ENCODE measurements around the gene FHOD3.

Gene FHOD3

DNA sequence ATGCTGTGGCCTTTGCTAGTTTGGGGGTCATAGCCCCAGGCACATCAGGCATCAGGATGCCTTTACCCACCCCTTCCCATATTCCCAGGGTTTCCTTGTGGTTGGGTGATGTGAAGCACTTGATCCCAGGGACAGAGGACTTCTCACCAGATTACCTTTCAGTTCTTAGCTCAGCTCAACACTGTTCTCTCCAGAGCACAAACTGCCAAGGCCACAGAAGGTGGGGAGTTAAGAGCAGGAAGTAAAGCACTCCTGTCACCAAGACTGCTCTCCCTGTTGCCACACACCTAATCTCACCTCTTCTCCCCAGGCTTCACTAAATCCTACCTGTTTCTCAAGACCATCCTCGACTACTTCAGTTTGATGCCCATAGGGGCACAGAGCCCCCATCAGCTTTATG is 25.9 kb downstream of the FHOD3 start:
- no peak for DNase-seq

DNA sequence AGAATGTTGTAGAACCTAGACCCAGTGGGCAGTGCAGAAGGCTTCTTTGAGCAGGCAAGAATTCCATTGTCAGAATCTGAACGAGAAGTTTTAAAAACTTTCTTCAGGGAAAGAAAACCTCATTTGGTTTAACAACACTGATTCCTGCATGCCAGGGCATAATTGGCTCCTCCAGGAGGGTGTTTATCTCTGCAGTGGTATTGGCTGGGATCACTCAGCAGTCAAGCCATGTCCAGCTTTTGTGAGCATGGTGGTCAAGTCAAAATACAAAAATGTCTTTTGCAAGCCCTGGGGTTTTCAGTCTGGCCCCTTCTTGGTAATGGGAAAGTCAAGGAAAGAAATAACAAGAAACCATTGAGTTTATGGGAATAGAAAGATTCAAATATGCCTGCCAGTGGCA is 28.3 kb downstream of the FHOD3 start:
- no peak for DNase-seq

DNA sequence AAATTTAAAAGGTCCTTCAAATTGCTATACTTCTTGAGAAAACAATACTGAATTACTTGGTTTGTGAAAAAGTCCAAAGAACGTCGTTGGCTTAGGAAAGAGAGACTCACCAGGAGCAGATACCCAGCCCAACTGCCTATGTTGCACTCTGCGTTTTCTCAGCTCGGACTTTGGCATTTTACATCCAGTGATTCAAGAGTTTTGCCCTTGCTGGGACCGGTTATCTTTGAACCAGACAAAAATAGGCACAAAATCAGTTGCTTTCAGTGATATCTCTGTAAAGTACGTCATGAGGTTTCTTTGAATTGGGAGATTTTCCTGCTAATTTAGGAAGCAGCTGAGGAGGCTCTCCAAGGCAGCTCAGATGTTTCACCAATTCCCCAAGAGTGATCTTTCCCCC is 29.3 kb downstream of the FHOD3 start:
- DNase-seq: no peak

DNA sequence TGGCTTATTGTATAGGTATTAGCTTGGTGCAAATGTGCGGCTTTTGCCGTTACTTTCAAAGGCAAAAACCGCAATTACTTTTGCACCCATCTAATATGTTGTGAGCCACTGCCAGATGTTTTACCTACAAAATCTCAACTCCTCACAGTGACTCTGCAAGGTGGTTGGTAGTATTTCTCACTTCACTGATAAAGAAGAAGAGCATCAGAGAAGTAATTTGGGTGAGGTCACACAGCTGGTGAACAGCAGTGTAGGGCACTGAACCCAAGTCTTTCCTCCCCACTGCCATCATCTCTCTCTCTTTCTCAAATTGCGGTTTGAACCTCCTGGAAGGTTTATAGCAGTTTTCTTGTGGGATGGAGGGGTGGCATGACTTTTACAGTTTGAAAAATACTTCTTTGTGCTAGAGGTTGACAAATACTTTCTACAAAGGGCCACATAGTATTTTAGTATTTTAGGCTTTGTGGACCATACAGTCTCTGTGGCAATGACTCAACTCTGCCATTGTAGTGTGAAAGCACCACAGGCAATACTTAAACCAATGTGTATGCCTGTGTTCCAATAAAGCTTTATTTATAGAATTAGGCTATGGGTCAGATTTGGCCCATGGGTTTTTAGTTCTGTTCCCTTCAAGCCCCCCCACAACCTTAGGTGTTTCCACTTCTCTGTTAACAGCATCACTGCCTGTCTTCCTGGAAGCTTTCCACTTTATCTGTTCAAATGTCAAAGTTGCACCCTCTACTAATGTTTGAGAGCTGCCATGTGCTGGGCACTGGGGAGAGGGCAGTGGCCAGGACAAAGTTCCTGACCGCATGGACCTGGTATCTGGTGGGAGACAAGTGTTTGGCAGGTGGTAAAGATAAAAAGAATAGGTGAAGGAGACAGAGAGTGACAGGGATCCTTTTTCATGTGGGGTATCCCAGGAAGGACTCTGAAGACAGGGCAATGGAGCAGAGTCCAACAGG is 30.1 kb downstream of the FHOD3 start:
- DNase-seq: no peak

DNA sequence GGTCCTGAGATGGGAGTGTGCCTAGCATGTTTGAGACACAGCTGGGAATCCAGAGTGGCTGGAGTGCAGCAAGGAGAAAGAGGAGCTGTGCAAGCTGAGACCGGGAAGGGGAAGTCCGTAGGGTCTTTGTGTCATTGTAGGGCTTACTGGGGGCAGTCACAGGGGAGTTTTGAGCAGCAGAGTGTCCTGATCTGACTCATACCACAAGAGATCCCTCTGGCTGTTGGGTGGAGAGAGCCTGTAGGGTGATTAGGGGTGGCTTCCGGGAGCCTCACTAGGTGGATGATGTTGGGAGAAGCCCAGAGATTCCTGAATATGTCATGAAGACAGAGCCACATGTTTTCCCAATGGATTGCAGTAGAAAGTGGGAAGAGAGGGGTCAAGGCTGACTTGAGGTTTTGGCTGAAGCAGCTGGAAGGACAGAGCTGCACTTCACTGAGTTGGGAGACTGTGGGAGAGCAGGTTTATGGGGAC is 30.9 kb downstream of the FHOD3 start:
- DNase-seq: no peak

DNA sequence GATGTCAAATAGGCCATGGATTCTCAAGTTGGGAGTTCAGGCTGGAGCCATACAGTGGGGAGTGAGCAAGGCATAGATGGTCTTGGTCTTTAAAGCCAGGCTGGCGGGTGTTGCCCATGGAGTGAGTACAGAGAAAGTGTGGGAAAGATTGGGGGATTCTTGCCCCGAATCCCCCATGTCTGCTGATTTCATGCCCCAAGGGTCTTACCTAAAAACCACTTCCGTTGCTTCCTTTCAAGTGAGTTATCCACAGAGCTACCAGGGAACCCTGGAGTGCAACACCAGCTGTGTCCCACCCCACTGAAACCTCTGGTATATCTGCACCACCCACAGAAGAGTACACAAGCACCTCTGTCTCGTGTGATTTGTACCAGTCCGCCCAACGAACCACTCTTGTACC is 31.4 kb downstream of the FHOD3 start:
- no peak for DNase-seq

DNA sequence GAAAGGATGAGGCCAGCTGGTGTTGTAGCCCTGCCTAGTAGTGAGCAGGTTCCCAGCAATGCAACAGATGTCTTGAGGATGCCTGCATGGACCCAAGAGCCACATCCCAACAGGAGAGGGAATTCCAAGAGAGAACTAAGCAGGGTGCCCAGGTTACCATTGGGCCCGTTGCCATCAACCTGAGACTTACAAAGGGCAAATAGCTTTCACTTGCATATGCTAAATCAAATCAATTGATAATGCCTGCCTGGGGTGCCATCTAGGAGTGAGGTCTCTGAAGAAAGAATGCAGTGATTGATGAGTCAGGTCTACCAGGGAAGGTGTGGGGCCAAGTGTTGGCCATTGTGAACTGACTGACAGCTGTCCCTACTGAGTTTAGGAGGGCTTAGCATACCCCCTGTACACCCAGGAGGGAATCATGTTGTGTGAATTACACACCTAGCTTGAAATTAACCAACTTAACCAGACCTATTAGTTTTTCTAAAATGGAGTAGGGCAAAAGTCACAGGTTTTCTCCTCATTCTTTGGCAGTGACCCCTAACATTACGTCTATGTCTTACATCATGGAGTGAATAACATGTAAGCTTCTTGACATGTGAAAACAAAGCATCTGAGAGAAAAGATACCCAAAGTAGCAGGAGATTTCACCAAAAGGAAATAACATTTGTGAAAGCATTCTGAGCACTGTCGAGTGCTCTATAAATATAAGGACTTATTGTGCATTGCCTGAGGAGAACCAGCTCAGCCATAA is 32.3 kb downstream of the FHOD3 start:
- DNase-seq: no peak

DNA sequence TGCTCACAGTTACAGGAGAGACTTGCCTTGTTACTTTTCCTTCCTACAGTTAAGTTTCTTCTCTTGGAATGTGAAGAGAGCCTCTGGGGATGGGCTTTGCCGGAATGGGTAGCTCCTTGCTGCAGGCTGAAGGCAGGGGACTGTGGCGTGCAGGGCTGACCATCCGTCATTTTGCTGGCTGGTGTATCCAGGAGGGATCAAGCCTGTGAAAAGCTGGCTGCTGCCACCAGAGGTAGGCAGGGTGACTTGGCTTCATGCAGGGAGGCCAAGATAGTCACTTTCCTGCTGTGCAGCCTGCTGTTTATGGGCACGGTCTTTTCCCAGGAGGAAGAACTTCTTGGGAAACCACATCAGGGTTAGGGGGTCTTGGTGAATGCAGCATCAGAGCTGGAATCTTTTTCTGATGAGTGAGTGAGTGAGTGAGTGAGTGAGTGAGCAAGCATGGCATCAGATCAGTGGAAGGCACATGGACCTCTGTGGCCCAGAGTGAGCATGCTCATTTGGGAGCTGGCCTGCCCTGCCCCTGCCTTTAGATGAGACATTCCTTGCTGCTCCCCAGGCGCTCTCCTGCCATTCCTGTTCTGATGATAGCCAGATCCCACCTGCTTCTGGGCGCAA is 33.0 kb downstream of the FHOD3 start:
- DNase-seq: no peak

DNA sequence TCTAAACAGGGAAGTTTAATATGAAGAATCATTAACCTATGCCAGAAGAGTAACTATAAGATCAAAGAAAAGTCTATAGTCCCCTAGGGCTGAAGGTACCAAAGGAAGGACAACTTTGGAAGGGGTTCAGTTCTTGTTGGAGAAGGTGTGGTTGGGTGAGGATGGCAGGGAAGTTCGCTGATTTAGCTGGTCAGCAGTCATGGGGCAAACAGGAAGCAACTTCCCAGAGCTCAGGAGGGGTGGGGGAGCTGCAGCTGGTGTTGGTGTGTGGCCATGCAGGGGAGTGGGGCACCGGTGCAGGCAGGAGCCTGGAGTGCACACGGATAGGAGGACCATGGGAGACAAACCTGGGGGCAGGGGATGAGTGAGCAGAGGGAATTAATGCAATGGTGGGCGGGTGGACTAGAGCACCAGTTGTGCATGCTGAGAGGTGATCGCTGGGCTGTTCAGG is 34.0 kb downstream of the FHOD3 start:
- no peak for DNase-seq

DNA sequence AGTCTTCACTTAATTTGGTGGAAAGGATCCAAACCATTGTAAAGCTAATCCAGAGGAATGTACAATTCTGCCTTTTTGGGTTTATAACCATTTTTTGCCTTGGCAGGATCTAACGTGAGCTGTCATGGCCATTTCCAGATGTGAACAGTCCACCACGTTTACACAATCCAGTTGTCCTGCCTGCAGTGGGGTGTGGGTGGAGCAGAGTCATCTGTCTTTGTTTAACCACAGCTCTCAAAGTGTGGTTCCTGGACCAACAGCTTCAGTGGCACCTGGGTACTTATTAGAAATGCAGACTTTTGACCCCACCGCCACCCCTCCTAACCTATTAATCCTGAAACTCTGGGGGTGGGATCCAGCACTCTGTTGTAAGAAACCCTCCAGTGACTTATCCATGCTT is 35.9 kb downstream of the FHOD3 start:
- no peak for DNase-seq

DNA sequence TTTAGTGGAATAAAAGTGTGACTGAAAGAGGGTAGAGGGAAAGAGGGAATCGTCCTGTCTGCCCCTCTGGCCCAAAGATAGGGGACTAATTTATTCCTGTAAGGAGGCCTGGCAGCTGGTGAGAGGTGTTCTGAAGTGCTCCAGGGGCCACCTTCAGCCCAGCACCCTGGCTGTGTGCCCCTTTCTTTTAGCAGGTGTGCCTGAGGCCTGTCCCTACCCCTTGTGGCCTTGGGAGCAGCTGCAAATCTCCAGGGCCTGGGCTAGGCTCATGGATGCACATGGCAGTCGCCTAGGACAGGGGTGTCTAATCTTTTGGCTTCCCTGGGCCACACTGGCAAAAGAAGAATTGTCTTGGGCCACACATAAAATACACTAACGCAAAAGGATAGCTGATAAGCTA is 37.3 kb downstream of the FHOD3 start:
- no peak for DNase-seq

DNA sequence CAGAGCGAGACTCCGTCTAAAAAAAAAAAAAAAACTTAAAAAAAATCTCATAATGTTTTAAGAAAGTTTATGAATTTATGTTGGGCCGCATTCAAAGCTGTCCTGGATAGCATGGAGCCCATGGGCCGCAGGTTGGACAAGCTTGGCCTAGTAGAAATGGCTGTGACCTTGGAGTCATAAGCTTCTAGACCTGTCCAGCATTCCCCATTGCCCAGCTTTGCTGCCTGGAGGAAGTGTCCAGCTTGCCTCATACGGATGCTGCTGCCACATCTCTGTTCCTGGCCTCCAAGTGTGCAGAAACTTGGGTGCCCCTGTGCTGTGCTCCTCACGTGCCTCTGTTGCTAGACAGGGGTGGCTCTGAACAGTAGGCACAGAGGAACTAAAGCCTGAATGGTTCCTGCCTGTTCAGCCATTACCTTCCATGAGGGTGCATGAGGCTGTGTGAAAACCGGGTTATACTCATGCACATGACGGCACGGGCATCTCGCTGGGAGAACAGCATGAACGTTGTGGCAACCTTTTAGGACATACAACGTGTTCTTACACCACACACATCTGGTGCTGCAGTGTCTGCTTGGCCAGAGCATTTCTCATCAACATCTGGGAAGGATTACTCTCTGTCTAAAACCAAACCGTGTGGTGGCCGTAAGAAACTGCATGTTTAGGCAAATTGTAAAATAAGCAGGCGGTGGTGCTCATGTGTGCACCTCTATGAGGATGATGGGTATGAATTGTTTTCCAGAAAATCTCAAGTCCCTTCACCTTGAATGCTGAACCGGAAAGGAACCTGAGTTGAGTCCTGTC is 38.2 kb downstream of the FHOD3 start:
- DNase-seq: no peak

DNA sequence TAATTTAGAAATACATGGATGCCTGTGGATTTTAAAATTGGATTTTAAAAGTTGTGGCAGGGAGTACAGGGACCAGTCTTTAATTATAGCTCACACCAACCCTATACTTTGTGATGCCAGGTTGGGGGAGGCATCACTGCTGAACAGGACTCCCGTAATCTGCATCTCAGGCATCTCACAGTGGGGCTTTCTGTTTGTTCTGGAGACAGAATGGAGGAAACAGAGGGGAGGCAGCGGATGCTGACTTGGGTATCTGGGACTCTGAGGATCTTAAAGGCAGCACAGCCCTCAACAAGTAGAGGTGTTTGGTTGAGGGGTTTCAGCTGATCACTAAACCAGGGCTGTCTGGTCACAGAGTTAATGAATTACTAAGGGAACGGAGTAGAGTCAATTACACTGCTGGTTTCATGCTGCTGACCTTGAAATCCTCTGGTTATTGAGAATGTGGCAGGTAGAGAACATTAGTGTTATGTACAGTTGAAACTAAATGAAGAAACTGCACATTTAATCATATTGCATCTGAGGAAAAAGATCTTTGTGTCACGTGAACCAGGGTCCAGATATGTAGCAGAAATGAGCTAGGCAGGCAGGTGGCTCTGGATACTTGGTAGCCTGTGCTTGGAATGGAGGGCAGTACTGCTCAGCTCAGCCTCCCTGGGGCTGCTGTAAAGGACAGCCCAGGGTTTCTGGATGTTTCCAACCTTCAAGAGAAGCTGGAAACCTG is 40.3 kb downstream of the FHOD3 start:
- DNase-seq: no peak

DNA sequence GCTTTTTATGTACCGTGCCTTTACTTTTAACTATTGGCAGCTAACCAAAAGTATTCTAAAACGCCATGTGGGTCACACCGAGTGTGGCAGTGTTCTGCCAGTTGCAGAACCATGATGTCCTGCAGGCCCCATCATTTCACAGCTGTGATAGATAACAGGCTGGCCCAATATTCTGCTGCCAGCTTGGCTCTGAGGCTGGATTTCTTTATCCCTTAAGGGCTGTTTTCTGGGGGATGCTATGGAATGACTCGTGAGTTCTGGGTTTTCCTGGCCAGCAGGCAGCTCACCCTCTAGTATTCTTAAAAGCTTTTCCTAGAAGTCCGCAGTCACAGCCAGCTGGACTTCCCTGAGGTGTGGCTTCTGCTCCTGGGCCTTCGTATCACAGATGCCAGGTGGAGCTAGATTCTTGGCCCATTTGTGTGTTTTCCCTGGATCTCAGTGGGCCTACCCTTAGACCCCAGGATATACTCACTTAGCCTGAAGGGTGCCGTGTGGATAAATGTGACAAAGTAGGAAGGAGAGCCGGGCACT is 41.0 kb downstream of the FHOD3 start:
- no peak for DNase-seq

DNA sequence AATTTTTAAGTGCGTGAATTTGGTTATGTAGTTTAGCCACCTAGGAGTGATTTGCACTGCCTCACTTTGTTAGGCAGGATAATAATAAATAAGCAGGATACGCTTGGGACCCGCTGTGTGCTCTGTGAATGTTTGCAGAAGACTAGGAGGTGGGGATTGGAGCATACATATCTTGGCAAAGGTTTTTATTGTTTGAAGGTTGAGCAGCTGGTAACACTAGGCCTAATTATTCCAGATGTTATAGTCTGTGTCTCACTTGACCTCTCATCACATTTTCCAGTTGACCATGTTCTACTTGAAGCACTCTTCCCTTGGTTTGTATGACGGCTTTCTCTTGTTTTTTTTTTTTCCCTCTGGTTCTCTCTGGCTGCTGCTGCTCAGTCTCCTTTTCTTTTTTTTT is 42.7 kb downstream of the FHOD3 start:
- no peak for DNase-seq

DNA sequence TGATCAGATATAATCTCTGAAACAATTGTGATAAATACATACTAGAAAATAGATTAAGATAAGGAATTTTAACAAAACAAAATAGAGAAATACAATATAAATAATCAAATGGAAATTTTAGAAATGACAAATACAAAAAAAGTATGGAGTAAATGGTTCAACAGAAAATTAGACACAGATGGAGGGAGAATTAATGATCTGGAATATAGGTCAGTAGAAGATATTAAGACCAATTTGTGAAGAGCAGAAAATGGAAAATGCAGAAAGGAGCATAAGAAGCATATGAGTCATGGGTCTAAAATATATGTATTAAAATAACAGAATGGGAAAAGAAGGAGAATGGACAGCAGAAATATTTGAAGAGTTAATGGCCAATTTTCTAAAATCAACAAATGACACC is 44.4 kb downstream of the FHOD3 start:
- no peak for DNase-seq

DNA sequence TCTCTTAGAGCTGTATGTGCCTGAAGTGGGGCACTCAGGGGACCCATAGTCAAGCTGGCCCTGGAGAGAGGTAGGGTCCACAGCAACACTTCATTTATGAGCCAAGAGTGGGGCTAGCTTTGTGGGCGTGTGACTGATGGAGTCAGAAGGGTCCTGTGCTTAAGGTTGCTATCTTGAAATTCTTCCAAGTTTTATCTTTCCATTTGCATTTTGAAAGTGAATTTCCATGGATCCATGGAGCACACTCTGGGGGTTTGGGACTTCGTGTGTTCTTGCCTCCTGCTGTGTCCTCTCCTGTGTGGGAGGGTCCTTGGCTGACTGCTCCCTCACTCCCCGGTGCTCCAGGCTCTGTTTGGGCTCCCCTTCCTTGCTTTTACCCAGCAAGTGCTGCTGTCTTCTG is 50.8 kb downstream of the FHOD3 start:
- DNase-seq: no peak

DNA sequence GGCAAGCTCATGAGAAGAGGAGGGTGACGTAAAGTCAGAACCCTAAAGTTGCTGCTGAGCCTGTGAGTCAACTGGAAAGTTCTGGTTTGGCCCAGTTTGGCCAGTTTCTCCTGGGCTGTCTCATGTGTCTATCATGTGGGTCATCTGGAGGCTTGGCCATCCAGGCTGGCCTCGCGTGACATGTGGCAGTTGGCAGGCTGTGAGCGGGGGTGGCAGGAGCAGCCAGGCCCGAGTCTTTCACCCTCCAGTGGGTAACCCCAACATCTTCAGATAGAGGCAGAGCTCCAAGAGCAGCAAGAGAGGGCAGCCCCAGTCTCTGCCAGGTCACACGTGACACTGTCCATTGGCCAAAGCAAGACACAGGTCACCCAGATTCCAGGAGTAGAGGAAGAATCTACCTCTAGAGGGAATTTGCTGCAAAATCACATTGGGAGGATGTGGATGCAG is 51.5 kb downstream of the FHOD3 start:
- no peak for DNase-seq

DNA sequence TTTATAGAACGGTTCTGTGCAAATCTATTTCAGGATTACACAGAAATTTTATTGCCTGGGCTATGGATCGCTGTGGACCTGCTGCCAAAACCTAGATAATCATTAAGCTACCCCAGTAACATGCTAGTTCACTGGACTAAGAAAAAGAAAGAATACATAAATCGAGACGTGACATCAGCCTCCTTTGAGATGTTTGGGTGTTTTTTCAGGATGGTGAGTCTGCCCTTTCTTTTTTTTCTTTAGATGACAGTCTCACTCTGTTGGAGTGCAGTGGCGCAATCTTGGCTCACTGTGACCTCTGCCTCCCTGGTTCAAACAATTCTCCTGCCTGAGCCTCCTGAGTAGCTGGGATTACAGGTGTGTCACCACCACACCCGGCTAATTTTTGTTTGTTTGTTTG is 52.0 kb downstream of the FHOD3 start:
- DNase-seq: no peak

DNA sequence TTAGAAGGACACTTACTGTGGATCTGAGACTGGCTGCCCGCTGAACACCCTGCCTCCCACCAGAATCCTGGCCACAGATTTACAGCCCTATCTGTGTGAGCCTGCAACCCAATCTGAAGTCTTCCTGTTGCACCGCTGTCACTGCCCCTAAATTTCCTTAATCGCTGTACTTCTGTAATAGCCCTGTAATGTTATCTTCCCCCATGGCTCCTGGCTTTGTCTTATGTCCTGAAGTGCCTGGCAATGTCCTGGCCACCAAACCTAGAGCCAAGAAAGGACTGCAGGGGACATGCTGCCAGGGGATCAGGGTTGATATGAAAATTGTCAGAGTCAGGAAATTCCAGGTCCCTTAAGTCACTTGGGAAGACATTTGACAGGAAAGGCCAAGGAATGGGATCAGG is 52.7 kb downstream of the FHOD3 start:
- DNase-seq: no peak

DNA sequence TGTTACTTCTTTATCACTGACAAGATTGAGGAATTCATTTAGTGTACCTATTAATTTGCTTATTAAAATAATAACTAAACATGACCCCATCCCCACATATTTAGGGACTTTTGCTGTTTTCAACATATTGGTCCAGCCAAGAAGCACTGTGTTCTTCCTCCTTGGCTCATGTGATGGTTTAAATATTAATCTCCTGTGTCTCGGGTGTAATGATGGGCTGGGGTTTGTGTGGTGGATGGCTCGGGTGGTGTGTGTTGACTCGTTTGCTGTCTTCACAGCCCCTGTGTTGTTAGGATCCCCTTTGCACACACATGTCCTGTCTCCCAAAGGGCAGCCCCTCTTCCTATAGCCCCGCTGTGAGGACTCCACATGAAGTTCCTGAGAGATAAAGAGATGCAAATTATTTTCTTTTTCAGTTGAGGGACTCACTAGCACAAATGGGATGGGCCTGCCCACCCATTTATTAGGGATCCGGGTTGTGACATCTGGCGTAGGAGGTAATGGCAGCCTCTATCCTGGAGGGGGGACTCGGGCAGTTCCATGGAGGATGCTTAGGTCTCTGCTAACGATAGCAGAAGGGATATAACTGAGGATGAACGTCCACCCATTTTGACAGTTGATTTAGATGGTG is 53.4 kb downstream of the FHOD3 start:
- no peak for DNase-seq

All from DMS153 (cell line).